GM06990 (cell line): Measurements from ENCODE around the gene LSS.

Source experiments
- DNase-seq: peaks from one replicate; pipeline ENCODE4 v3.0.0-alpha.2; 2011; ENCODE audit not compliant: insufficient read length; ENCODE audit errors: extremely low read depth
- H3K27me3 ChIP-seq: replicated peaks from 2 replicates; pipeline ENCODE4 v1.6.0; 2011; ENCODE audit warnings: low read length; ENCODE audit not compliant: control insufficient read depth, insufficient read depth
- H3K36me3 ChIP-seq: 2 replicates; pipeline ENCODE4 v1.5.1; 2011; ENCODE audit warnings: low read length; ENCODE audit not compliant: control insufficient read depth, insufficient read depth
- H3K4me3 ChIP-seq: replicated peaks from 2 replicates; pipeline ENCODE4 v1.5.1; 2011; ENCODE audit warnings: low read depth, mild to moderate bottlenecking, control low read depth, low read length
- CTCF ChIP-seq: IDR thresholded peaks from 2 replicates; pipeline ENCODE4 v1.5.1; 2011; ENCODE audit warnings: low read length, control low read depth, mild to moderate bottlenecking, inconsistent platforms; ENCODE audit not compliant: insufficient read depth, poor library complexity, severe bottlenecking

LSS gene

GRCh38 chr21:46207006-46207919 is 21.3 kb downstream of the LSS start:
- Histone ChIP-seq H3K27me3 (no peaks in the 10 kb centered on the region), H3K36me3 (peaks cover 8% of the 10 kb centered on the region)

GRCh38 chr21:46206163-46207005 is 22.2 kb downstream of the LSS start:
- no peak for DNase-seq
- Histone ChIP-seq H3K36me3 (peaks cover 8% of the 10 kb centered on the region), H3K4me3 (no peak overlapping the region), H3K27me3 (no peaks in the 10 kb centered on the region)
- TF ChIP-seq CTCF, result no peak

More at GRCh38 chr21:46207006-46207919, 21.3 kb downstream of the LSS start:
- no peak for TF ChIP-seq CTCF
- no peak overlapping the region for H3K4me3 ChIP-seq
- DNase-seq, result no peak

GRCh38 chr21:46205766-46206162 is 22.8 kb downstream of the LSS start:
- peaks cover 8% of the 10 kb centered on the region for H3K36me3 ChIP-seq
- DNase-seq, result no peak
- H3K27me3 ChIP-seq, result no peaks in the 10 kb centered on the region
- TF ChIP-seq CTCF, result no peak
- no peak overlapping the region for H3K4me3 ChIP-seq

GRCh38 chr21:46205166-46205565 is 23.4 kb downstream of the LSS start:
- Histone ChIP-seq H3K36me3 (peaks cover 8% of the 10 kb centered on the region), H3K27me3 (no peaks in the 10 kb centered on the region), H3K4me3 (no peak overlapping the region)
- no peak for DNase-seq
- no peak for TF ChIP-seq CTCF

- H3K36me3 ChIP-seq, result peaks cover 10% of the 10 kb centered on the region
- no peak overlapping the region for H3K4me3 ChIP-seq
- no peaks in the 10 kb centered on the region for H3K27me3 ChIP-seq
- TF ChIP-seq CTCF, result no peak
- no peak for DNase-seq
Measured at GRCh38 chr21:46203203-46203600, 25.4 kb downstream of the LSS start.
